H9 (cell line): ENCODE results near the gene AK5. TPM values are rescaled to one million over a fixed set of nuclear protein-coding genes. Genes with fewer than 3 reads are reported as not detected.

Source experiments
- DNase-seq: peaks from one replicate; pipeline ENCODE4 v3.0.0-alpha.2; 2017
- H2AFZ ChIP-seq: one replicate; pipeline ENCODE4 v1.6.1; 2013; ENCODE audit warnings: mild to moderate bottlenecking, low read length, control low read depth, moderate library complexity
- H2AK5ac ChIP-seq: 2 replicates; pipeline ENCODE4 v1.6.1; 2013; ENCODE audit warnings: low read length, control low read depth, mixed read lengths; ENCODE audit not compliant: insufficient read length
- H2BK120ac ChIP-seq: one replicate; pipeline ENCODE4 v1.6.1; 2013; ENCODE audit warnings: low read depth, mild to moderate bottlenecking, low read length, control low read depth, inconsistent platforms; ENCODE audit not compliant: poor library complexity, severe bottlenecking
- H2BK12ac ChIP-seq: 2 replicates; pipeline ENCODE4 v1.6.1; 2013; ENCODE audit warnings: low read length, control low read depth, mixed read lengths, low read depth; ENCODE audit not compliant: insufficient read length
- H2BK15ac ChIP-seq: 2 replicates; pipeline ENCODE4 v1.6.1; 2013; ENCODE audit warnings: low read depth, low read length, control low read depth
- H2BK20ac ChIP-seq: one replicate; pipeline ENCODE4 v1.6.1; 2013; ENCODE audit warnings: low read depth, mild to moderate bottlenecking, low read length, control low read depth, inconsistent platforms; ENCODE audit not compliant: poor library complexity, severe bottlenecking
- H2BK5ac ChIP-seq: 2 replicates; pipeline ENCODE4 v1.6.1; 2013; ENCODE audit warnings: low read length, control low read depth, mixed read lengths; ENCODE audit not compliant: insufficient read length
- H3K14ac ChIP-seq: 2 replicates; pipeline ENCODE4 v1.6.1; 2013; ENCODE audit warnings: low read length, control low read depth; ENCODE audit not compliant: insufficient read depth
- H3K18ac ChIP-seq: 2 replicates; pipeline ENCODE4 v1.6.1; 2013; ENCODE audit warnings: low read depth, mild to moderate bottlenecking, mixed read lengths, low read length, control low read depth; ENCODE audit not compliant: insufficient read length
- H3K23ac ChIP-seq: 2 replicates; pipeline ENCODE4 v1.6.1; 2013; ENCODE audit warnings: low read length, control low read depth, mixed read lengths, low read depth; ENCODE audit not compliant: insufficient read length
- H3K23me2 ChIP-seq: 2 replicates; pipeline ENCODE4 v1.6.1; 2013; ENCODE audit warnings: low read depth, mild to moderate bottlenecking, mixed read lengths, low read length, control low read depth; ENCODE audit not compliant: insufficient read length, poor library complexity, severe bottlenecking
- H3K27ac ChIP-seq: 2 replicates; pipeline ENCODE4 v1.5.1; 2013; ENCODE audit warnings: low read length, control low read depth, mixed read lengths, low read depth; ENCODE audit not compliant: insufficient read length
- H3K27me3 ChIP-seq: 2 replicates; pipeline ENCODE4 v1.6.1; 2013; ENCODE audit warnings: low read length, control low read depth, inconsistent platforms; ENCODE audit not compliant: insufficient read depth
- H3K4ac ChIP-seq: 2 replicates; pipeline ENCODE4 v1.6.1; 2013; ENCODE audit warnings: low read depth, mild to moderate bottlenecking, control low read depth, inconsistent platforms, low read length, moderate library complexity
- H3K4me1 ChIP-seq: 2 replicates; pipeline ENCODE4 v1.6.1; 2013; ENCODE audit warnings: low read length, control low read depth, inconsistent platforms; ENCODE audit not compliant: insufficient read depth
- H3K4me2 ChIP-seq: 2 replicates; pipeline ENCODE4 v1.6.1; 2013; ENCODE audit warnings: low read length, control low read depth, mixed read lengths; ENCODE audit not compliant: insufficient read length, insufficient read depth
- H3K56ac ChIP-seq: 2 replicates; pipeline ENCODE4 v1.6.1; 2013; ENCODE audit warnings: low read depth, mild to moderate bottlenecking, mixed read lengths, low read length, control low read depth; ENCODE audit not compliant: insufficient read length
- H3K79me1 ChIP-seq: 2 replicates; pipeline ENCODE4 v1.6.1; 2013; ENCODE audit warnings: low read depth, mild to moderate bottlenecking, moderate library complexity, low read length, control low read depth, inconsistent platforms; ENCODE audit not compliant: insufficient read depth, poor library complexity, severe bottlenecking
- H3K79me2 ChIP-seq: 2 replicates; pipeline ENCODE4 v1.6.1; 2013; ENCODE audit warnings: low read length, control low read depth, inconsistent platforms; ENCODE audit not compliant: insufficient read depth
- H3K9ac ChIP-seq: 2 replicates; pipeline ENCODE4 v1.6.1; 2013; ENCODE audit warnings: low read length, control low read depth, mixed read lengths; ENCODE audit not compliant: insufficient read length; ENCODE audit errors: extremely low read depth
- H3K9me3 ChIP-seq: one replicate; pipeline ENCODE4 v1.6.1; 2013; ENCODE audit warnings: low read depth, low read length, inconsistent platforms; ENCODE audit not compliant: control insufficient read depth
- H3T11ph ChIP-seq: one replicate; pipeline ENCODE4 v1.6.1; 2013; ENCODE audit warnings: mild to moderate bottlenecking, low read length, control low read depth, inconsistent platforms
- H4K20me1 ChIP-seq: one replicate; pipeline ENCODE4 v1.6.1; 2013; ENCODE audit not compliant: control insufficient read depth, insufficient read length, insufficient read depth
- H4K5ac ChIP-seq: 2 replicates; pipeline ENCODE4 v1.6.1; 2013; ENCODE audit warnings: low read depth, mild to moderate bottlenecking, mixed read lengths, low read length, control low read depth; ENCODE audit not compliant: insufficient read length
- H4K8ac ChIP-seq: replicated peaks from 2 replicates; pipeline ENCODE4 v1.6.1; 2013; ENCODE audit warnings: low read length, control low read depth, mixed read lengths, low read depth; ENCODE audit not compliant: insufficient read length
- H4K91ac ChIP-seq: 2 replicates; pipeline ENCODE4 v1.6.1; 2013; ENCODE audit warnings: low read depth, mild to moderate bottlenecking, moderate library complexity, mixed read lengths, low read length, control low read depth; ENCODE audit not compliant: insufficient read length
- H3K27ac Mint-ChIP-seq, 3 experiments: 2 replicates in 2 of 3; 3 replicates in 1 of 3; pipeline ENCODE4 v1.8.0; 2020 to 2021; ENCODE audit warnings: mixed read lengths in 3 of 3, mild to moderate bottlenecking in 1 of 3, moderate library complexity in 1 of 3
- H3K27me3 Mint-ChIP-seq: 2 replicates; pipeline ENCODE4 v1.8.0; 2021; ENCODE audit warnings: low read depth, mild to moderate bottlenecking, moderate library complexity, mixed read lengths
- H3K36me3 Mint-ChIP-seq, 3 experiments: 2 replicates in 2 of 3; 3 replicates in 1 of 3; pipeline ENCODE4 v1.8.0; 2020 to 2021; ENCODE audit warnings: low read depth in 3 of 3, mixed read lengths in 3 of 3; ENCODE audit not compliant: insufficient read depth in 1 of 3
- H3K4me1 Mint-ChIP-seq, 2 experiments: 2 replicates each; pipeline ENCODE4 v1.8.0; 2020; ENCODE audit warnings: mixed read lengths in 2 of 2
- H3K4me3 Mint-ChIP-seq, 2 experiments: 2 replicates in 1 of 2; 3 replicates in 1 of 2; pipeline ENCODE4 v1.8.0; 2020 to 2021; ENCODE audit warnings: mild to moderate bottlenecking in 2 of 2, mixed read lengths in 2 of 2, moderate library complexity in 1 of 2
- H3K9me3 Mint-ChIP-seq, 2 experiments: 2 replicates in 1 of 2; 3 replicates in 1 of 2; pipeline ENCODE4 v1.8.0; 2020; ENCODE audit warnings: mild to moderate bottlenecking in 2 of 2, mixed read lengths in 2 of 2, moderate library complexity in 1 of 2
- CTCF ChIP-seq: fragments of 200-600 bp; sonication (generic); conservative IDR thresholded peaks from 3 replicates; pipeline ENCODE4 v1.8.0; 2021; ENCODE audit warnings: antibody characterized with exemption, mild to moderate bottlenecking
- WGBS: extraction: QIAGEN DNeasy Blood & Tissue Kit; methylation state at CpG from one replicate; pipeline ENCODE4 v1.1.7; 2013; ENCODE audit warnings: missing lambda C conversion rate, low lambda C conversion rate, mixed read lengths; ENCODE audit not compliant: insufficient read length; ENCODE audit errors: extremely low coverage; 5-methylcytosine and 5-hydroxymethylcytosine counted together
- total RNA-seq: library from RNA; stranded (reverse); gene quantifications from 2 replicates; pipeline ENCODE4 v1.2.1, GENCODE V29; 2021

Gene AK5
- total RNA-seq, 1 experiment from 2014 or later, result 2.5 TPM

GRCh38 chr1:77516106-77516505 is 234.3 kb downstream of the AK5 start:
- Histone ChIP-seq H3K4me1 (peaks cover 10% of the 10 kb centered on the region; the same call in 1 of the 2 replicates), H3K27me3 (no peaks in the 10 kb centered on the region), H3K23ac (no peak overlapping the region), H3T11ph (no peak overlapping the region), H3K4me2 (no peak overlapping the region), H3K79me1 (no peaks in the 10 kb centered on the region), H3K18ac (no peak overlapping the region), H3K9me3 (no peaks in the 10 kb centered on the region), H3K27ac (no peak overlapping the region), H3K79me2 (no peaks in the 10 kb centered on the region), H3K23me2 (no peaks in the 10 kb centered on the region), H2BK20ac (no peak overlapping the region), H4K5ac (no peak overlapping the region), H3K56ac (no peak overlapping the region), H4K91ac (no peak overlapping the region), H2BK120ac (no peak overlapping the region), H2BK5ac (no peak overlapping the region), H2BK12ac (no peak overlapping the region), H3K4ac (no peak overlapping the region), H4K8ac (no peak overlapping the region), H4K20me1 (no peaks in the 10 kb centered on the region), H3K14ac (no peak overlapping the region), H2BK15ac (no peak overlapping the region), H2AFZ (no peak overlapping the region), H2AK5ac (no peak overlapping the region), H3K9ac (no peak overlapping the region)
- no CpG with 5 or more reads among the region's 2 CpGs for WGBS
- H3K36me3 Mint-ChIP-seq, result no peaks in the 10 kb centered on the region; a peak in 1 of 7 replicates
- no peak overlapping the region for H3K27ac Mint-ChIP-seq
- no peaks in the 10 kb centered on the region; a peak in 1 of 5 replicates for H3K9me3 Mint-ChIP-seq
- TF ChIP-seq CTCF, result no peak
- H3K4me1 Mint-ChIP-seq, result peaks cover 22 to 25% of the 10 kb centered on the region in 2 experiments
- DNase-seq, result no peak
- no peak overlapping the region for H3K4me3 Mint-ChIP-seq
- peaks cover 1% of the 10 kb centered on the region for H3K27me3 Mint-ChIP-seq
